ENCODE results near the gene CHD5.

DNA sequence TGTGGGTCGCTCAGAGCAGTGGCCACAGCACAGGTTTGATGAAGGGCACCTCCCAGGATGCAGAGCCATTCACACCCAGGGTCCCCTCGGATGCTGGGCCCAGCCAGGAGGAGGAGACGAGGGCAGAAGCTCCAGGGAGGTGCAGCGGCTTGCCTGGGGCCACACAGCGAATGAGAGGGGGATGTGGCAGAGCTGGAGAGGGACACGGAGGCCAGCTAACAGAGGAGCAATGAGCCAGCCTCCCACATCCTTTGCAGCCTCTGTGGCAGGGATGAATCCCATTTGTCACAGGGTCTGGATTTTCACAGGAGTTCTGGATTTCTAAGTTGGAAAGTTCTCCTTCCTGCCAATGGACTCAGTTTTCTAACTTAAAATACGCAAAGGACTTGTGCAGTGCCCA, 35.9 kb downstream of the CHD5 start:
- TF ChIP-seq, protein P1, sequence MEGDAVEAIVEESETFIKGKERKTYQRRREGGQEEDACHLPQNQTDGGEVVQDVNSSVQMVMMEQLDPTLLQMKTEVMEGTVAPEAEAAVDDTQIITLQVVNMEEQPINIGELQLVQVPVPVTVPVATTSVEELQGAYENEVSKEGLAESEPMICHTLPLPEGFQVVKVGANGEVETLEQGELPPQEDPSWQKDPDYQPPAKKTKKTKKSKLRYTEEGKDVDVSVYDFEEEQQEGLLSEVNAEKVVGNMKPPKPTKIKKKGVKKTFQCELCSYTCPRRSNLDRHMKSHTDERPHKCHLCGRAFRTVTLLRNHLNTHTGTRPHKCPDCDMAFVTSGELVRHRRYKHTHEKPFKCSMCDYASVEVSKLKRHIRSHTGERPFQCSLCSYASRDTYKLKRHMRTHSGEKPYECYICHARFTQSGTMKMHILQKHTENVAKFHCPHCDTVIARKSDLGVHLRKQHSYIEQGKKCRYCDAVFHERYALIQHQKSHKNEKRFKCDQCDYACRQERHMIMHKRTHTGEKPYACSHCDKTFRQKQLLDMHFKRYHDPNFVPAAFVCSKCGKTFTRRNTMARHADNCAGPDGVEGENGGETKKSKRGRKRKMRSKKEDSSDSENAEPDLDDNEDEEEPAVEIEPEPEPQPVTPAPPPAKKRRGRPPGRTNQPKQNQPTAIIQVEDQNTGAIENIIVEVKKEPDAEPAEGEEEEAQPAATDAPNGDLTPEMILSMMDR (IDR thresholded peaks at IDR 0.05), result no peak
- TF ChIP-seq POLR2A (IDR thresholded peaks at IDR 0.05), result no peak

Measured in tibial nerve (tissue), 3 donors.